AG09319 (cell line): Measurements from ENCODE around the gene WNT9B.

Experiments
- DNase-seq: peaks from one replicate; pipeline ENCODE4 v3.0.0-alpha.2; 2010; ENCODE audit warnings: low read depth; ENCODE audit errors: extremely low read depth
- CTCF ChIP-seq: IDR thresholded peaks from 2 replicates; pipeline ENCODE4 v1.5.1; 2011; ENCODE audit warnings: low read depth, mild to moderate bottlenecking, inconsistent platforms, low read length, moderate library complexity

The WNT9B gene

GRCh38 chr17:46812624-46813318 is 38.6 kb upstream of the WNT9B start:
- no peak for TF ChIP-seq CTCF

GRCh38 chr17:46813920-46814319 is 37.5 kb upstream of the WNT9B start:
- no peak for TF ChIP-seq CTCF
- DNase-seq: no peak

More at GRCh38 chr17:46812624-46813318, 38.6 kb upstream of the WNT9B start:
- DNase-seq: no peak

- TF ChIP-seq CTCF: no peak
- no peak for DNase-seq
Measured at GRCh38 chr17:46814446-46814845, 36.9 kb upstream of the WNT9B start.

- DNase-seq: no peak
- TF ChIP-seq CTCF: no peak
Measured at GRCh38 chr17:46815474-46816353, 35.7 kb upstream of the WNT9B start.

GRCh38 chr17:46817151-46817900 is 34.1 kb upstream of the WNT9B start:
- DNase-seq: no peak
- no peak for TF ChIP-seq CTCF

GRCh38 chr17:46817901-46818209 is 33.5 kb upstream of the WNT9B start:
- TF ChIP-seq CTCF: no peak
- no peak for DNase-seq
